ENCODE results near the gene CFAP100.

CFAP100 gene

DNA sequence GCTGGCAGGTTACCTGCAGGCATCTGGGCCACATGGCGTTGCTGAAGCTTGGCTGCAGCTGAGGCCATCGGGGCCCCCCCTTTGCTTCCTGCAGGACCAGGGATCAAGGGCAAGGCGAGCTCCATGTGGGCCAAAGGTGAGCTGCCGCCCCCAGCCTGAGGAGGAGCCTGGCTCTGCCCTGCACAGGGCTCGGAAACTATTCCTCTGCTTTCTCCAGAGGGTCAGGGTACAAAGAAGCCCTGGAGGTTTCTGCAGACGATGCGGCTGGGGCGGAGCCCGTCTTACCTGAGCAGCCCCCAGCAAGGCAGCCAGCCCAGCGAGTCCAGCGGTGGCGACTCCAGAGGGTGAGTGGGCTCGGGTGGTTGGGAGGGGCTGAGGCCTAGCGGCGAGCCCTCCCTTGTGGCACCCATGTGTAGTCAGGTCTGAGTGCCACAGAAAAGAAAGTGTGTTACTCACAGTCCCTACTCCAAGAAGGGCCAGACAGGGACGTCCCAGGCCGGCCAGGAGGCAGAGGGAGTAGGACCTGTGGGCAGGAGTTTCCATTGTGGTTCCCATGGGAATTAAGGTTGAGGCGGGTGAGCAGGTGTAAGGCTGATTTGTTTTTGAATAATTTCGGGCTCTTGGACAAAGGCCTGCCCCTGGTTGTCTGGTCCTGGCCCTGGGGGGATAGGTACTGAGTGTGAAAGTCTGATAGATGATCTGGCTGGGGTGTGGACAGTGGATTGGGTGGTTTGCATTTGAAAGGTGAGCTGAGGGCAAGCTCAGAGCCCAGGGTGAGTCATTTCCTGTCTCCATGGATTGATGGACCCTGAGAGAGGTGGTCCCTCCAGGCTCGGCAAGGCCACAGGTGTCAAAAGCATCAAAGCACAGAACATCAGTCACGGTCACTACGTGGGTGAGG lies 25.4 kb downstream of the CFAP100 start:
- DNase-seq, result no peak

DNA sequence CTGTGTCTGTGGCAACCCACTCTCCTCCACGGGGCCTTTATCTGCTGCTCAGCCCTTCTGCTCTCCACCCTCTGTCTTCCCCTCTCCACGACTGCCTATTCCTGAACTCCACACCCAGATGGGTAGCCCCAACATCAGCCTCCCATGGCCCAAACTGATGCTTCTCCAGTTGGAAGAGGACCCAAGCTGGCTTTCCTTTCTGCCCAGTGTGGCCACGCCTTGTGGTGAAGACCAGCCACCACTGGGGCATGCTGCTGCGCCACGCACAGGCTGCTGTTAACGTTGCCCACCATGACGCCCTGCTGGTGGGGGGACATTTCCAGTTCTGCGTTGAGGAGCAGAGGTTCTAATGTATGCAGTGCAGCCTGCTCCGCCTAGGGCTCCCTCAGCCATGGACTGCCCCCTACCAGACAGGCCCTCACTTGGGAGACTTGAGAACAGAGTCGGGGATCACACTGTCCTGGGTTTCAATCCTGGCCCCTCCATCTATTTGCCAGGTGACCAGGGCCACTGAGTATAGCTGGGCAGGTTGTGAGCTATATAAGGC lies 26.9 kb downstream of the CFAP100 start:
- DNase-seq, result no peak

DNA sequence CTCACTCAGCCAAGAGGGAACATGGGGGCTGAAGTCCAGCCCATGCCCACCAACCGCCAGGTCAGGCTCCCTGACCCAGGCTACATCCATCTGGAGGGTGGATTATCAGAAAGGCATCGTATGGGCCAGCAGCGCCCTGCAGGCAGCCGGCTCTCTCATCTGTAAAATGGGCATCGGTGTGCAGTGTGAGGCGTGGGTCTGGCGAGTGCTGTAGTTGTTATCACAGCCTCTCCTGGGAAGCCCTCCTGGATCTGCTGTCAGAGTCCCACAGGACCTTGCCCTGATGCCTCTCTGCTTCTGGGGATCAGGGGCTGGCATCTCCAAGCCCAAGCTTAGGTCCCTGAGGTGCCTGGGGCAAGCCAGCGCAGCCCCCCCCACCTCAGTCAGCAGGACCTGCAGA lies 27.4 kb downstream of the CFAP100 start:
- no peak for DNase-seq

DNA sequence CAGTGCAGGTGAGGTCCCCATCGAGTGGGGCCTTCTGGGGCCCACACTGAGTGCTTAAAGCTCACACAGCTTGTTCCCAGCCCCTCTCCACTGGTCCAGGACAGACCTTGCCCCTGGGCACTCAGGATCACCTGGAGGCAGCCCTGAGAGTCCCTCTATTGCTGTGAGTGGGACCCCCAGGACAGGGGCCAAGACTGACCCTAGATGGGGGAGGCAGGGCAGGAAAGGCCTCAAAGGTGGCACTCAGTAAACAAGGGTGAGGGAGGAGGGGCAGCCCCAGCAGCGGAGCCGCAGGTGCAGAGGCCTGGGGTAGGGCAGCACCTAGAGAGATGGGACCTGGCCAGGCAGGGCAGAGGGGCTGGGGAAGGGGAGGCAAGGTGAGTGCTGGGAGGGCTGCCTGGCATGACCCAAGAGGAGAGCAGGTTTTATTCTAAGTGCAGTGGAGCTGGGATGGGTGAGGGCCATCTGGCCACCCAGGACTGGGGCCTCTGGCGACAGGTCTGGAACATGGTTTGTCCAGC lies 27.9 kb downstream of the CFAP100 start:
- DNase-seq, result no peak

DNA sequence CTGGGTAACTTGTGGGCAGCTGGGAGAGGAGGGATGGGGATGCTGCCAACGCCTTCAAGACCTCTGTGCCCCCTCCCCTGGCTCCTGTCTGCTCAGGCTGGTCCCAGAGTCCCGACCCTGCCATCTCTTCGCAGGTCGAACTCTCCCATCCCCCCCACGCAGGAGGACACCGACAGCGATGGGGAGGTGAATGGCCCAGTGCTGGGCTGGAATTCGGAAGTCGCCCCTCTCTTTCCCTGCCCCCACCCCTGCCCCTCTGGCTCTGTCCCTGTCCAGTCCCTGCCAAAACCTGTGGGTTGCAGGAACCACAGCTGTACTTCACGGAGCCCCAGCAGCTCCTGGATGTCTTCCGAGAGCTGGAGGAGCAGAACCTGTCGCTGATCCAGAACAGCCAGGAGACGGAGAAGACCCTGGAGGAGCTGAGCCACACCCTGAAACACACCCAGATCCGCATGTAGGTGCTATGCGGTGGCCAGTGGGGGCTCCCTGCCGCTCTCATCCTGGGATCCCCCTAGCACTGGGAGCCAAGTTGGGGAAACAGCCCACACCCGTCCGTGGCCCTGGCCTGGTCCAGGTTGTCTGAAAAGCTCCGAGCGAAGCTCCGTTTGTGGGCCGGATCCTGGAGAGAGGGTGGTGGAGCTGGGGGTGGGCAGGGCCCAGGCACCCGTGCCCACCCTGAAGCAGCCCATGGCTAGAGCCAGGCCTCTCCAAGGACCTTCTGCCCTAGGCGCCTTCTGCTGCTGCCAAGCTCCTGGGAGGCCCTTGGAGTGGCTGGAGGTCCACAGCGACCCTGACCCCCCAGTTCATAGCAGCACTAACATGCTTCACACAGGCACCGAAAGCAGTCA lies 28.7 kb downstream of the CFAP100 start:
- no peak for DNase-seq

DNA sequence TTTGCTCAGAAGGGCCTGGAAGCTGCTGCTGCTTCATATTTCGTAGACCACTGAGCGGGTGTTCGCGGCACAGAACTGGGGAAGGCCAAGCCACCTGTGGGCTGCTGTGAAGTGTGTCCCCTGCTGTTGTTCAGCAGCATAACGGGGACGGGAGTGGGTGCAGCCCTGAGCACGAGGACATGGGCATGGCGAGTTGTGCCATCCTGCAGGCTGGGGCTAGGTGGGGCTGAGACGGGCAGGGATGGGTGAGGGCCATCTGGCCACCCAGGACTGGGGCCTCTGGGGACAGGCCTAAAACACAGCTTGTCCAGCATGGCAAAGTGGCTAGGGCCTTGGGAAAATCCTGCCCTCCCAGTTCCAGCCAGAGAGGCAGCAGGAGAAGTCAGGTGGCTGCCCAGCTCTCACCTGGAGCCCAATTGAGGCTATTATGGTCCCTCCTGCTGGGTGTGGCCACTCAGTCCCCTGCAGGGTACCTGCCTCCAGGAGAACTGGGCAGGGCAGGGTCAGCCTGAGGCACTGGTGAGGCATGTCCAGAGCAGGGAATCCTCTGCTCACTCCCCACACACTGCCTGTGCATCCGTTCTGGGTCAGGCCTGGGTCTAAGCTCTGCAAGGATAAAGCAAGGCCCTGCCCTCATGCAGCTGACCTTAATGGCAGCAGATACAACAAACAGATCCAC lies 29.5 kb downstream of the CFAP100 start:
- no peak for DNase-seq

DNA sequence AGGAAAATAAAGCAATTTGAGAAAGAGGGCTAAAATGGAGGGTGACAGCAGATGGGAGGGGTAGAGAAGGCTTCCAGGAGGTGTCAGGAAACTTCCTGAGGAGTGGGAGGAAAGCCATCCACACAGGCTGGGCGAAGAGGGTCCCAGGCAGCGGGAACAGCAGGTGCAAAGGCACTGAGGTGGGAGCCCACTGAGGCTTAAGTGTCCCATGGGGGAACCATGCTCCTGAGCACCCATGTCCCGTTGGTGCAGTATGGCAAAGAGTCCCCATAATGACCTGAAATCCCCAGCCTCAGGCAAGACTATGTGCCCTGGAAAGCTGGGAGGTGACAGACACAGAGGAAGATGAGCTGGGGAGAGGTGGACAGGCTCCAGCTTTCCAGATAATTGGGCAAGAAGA lies 30.0 kb downstream of the CFAP100 start:
- no peak for DNase-seq

DNA sequence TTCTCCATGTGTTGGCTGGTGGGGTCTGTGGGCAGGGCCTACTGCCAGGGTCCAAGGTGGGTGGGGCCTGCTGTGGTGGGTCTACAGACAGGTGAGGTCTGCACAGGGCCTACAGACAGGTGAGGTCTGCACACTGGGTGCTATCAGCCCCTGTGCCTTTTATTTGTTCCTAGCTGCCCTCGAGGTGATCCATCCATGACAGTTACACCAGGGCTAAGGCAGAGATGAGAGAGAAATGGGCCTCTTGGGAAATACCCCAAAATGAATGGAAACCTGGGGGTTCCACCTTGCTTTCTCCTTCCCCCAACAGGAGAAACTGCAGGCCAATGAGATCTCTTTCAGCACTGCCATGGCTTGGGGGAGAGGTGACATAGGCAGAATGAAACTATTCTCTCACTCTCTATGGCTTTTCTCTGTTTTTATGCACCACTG lies 36.4 kb downstream of the CFAP100 start:
- DNase-seq, result no peak

DNA sequence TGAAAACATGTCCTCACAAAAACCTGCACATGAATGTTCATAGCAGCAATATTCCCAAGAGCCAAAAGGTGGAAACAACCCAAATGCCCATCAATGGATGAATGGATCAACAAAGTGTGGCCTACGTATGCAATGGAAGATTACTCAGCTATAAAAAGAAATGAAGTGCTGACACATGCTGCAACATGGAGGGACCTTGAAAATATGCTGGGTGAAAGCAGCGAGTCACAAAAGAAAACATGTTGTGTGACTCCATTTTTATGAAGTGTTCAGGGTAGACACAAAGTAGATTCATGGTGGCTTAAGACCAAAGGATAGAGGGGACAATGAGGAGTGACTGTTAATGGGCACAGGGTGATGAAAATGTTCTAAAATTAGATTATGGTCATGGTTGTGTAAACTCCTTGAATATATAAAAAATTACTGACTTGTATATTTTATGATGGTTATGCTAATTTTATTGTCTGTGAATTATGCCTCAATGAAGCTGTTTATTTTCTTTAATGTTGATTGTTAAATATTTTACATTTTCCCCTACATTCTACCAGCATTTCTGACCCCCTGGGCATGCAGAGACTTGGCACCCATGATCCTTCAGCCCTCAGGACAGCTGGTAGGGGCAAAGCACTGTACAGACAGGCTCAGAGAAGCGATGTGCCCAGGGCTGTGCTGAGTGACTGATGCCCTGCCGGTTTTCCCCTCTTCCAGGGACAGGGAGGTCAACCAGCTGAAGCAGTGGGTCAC lies 37.8 kb downstream of the CFAP100 start:
- DNase-seq, result no peak

DNA sequence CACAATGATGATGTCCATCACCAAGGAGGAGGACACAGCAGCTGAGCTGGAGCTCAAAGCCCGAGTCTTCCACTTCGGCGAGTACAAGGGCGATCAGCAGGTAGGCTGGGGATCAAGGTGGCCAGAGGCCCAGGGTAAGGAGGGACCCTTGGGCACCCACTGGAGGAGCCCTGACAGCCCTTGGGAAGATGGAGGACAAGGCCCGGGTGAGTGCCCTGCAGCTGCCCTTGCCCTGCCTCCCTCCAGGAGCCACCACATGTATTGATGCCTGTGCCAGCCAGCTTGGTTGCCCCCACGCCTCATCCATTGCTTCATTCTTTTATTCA lies 38.4 kb downstream of the CFAP100 start:
- no peak for DNase-seq

DNA sequence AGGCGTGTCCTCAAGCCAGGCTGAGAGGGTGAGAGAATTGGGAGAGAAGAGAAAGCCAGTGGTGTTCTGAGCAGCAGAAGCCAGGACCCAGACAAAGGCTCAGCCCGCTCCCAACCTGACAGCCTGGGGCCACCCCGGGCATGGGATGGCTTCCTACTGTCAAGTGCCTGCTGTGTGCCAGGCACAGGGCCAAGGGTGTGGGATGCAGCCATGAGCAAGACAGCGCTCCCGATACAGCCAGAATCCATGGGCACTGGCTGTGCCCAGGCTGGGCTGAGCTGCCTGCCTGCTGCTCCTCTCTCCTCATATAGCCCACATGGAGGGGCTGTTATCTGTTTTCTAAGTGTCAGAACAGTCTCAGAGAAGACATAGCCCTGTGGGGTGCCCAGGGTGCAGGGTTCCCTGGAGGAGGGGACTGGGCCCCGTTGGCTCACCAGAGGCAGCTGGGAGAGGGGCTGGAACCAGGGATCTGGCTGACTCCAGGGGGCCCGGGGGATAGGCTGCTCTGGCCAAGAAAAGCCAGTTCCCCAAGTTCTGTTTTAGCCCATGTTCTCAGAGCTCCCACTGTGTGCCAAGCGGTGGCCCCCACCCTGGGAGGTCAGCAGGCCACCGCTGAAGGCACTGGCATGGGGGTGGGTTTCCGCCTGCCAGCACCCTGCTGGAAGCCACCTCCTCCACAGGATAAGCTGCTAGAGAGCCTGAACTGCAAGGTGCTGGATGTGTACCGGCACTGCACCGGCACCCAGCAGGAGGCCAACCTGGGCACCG lies 39.0 kb downstream of the CFAP100 start:
- DNase-seq, result peak in 11 of 58 donors; percentile 12 to 48 (median 19)

DNA sequence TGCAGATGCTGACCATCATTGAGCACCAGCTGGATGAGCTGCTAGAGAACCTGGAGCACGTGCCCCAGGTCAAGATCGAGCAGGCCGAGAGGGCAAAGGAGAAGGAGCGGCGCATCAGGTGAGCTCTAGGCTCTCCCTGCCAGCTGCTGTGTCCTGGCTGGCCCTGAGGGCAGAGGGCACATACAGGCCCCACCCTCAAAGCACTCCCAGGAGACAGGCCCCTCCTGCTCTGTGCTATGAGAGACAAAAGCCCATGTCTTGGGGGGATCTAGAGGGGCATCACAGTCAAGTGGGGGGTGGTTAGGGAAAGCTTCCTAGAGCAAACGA lies 39.5 kb downstream of the CFAP100 start:
- DNase-seq, result no peak

DNA sequence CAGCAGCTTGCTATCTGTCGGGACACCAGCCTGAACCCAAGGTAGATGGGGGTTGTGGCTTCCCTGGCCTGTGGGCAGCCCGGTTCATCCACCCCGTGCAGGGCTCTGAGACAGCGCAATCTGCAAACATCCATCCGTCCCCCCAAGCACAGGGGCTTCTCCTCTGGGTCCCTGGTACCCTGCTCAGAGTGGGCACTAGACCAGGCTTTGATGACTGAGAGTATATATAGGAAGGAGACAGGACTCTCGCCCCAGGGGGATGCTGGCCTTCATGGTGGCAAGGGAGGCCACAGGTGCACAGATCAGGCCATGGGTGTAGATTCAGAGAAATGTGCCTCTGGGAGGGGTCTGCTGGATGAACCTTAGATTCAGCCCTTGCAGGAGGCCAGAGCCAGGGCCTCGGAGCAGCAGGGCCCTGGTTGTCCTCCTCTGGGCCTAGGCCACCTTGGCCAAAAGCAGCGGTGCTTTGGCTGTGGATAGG lies 40.3 kb downstream of the CFAP100 start:
- DNase-seq, result no peak

DNA sequence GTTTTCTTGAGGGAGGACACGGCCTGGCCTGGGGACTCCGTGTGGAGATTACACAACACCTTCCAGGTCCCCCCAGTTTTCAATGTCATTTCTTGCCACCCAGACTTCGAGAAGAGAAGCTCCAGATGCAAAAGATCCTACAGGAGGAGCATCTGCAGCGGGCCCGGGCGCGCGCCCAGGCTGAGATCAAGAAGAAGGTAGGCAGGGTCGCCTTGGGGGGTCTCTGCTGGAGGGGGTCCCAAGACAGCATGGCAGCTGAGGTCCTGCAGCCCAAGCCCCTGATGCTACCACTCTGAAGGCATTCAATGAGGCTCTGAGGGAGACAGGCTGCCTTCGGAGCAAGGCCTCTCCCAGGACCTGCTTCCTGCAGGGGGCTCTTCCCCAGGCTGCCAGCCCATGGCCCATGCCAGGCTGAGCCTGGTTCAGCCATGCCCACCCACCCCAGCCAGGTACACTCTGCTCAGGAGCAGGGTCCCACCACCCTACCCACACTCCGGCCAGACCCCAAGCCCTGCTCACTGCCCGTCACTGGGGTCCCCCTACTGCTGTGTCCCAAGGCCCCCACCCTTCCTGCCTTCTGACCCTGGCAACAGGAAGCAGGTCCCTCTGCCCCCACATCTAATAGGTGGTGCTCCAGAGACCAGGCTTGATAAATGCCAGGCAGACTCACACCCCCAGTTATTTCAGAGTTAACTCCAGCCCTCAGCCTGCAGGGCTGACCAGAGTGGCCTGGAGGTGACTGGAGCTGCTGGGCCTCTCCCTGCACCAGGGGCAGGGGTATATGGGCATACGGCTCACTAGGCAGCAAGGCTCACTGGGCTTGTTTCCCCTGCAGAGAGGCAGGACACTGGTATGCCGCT lies 41.0 kb downstream of the CFAP100 start:
- no peak for DNase-seq

DNA sequence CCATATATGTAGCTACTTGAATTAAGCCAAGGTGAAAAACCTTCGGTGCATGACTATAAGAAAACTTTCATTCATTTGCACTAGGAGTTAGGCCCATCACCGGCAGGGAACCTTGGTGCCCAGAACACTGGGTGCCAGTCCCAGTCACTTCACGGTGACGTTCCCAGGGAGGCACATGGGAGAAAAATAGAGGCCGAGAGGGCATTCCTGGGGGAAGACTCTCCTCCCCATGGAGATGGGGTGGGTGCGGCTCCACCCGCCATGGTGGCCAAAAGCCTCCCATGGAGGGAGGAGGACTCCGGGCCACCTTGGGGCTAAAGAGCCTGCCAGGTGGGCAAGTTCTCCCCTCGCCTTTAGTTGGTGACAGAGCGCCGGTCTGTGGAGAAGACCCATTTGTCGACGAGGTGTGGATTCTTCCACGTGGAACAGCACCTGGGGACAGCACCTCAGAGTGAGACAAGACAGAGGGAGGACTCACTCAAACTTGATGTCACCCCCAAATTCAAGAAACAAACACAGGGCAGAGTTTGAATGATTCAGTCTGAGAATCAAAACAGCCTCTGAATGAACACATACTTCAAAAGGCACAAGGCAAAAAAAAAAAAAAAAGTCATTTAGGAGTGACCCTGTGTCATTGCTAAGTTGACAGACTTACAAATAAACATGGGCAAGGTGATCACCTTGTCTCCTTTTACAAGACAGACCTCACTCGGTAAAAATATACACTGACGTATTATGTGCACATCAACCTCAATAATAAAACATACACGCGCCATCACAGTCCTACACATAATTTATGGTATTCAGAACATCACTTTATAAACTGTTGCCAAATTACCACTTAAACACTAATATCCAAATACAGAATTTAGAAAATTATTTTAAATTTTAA lies 42.4 kb downstream of the CFAP100 start:
- DNase-seq, result no peak

DNA sequence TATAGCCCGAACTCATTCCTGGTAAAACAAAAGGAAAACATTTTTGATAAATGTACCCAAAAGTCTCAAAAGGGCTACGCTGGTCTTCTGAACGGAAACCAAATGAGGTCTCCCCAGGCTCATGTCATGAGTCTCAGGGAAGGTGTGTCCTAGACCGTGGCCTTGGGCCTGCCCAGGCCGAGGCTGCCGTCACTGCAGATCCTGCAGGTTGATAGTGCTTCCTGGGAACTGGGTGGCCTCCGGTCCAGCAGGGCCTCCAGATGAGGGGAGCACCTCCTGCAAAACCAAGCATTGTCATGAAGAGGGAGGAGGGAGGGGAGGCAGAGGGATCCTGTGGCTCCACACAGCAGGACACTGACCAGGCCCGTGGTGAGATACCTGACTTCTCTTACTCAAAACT lies 43.5 kb downstream of the CFAP100 start:
- no peak for DNase-seq

DNA sequence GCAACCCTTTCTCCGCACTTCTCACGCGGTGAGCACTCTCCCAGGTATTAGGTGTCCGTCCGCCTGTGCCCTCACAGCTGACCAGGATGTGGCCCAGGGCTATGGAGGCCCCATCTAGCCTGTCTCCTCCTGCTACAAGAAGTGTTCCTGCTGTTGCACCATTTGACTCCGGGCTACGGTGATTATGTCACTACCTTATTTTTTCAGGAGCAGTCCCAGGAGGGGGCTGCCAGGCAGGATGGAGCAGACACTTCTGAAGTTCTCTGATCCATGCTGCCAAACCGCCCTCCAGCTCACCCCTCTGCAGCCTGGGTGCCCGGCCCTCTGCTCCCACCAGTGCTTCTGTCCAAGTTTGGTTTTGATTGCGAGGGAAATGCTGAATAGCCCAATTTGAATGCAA lies 44.0 kb downstream of the CFAP100 start:
- no peak for DNase-seq

Measured in anterior cingulate cortex (tissue), 58 donors.